DMS 273 (cell line): Measurements from ENCODE around the gene FLVCR2.
A peak's percentile ranks its signal among the peaks of the same experiment; 100 is the strongest.

Source experiments
- DNase-seq: peaks from one replicate; lab custom pipeline; 2025; ENCODE audit not compliant: unreplicated experiment; lab: John Stamatoyannopoulos, UW

Gene FLVCR2, protein sequence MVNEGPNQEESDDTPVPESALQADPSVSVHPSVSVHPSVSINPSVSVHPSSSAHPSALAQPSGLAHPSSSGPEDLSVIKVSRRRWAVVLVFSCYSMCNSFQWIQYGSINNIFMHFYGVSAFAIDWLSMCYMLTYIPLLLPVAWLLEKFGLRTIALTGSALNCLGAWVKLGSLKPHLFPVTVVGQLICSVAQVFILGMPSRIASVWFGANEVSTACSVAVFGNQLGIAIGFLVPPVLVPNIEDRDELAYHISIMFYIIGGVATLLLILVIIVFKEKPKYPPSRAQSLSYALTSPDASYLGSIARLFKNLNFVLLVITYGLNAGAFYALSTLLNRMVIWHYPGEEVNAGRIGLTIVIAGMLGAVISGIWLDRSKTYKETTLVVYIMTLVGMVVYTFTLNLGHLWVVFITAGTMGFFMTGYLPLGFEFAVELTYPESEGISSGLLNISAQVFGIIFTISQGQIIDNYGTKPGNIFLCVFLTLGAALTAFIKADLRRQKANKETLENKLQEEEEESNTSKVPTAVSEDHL

GRCh38 chr14:75578102-75578785 is at the start of gene FLVCR2:
Gene FLVCR2 (plus strand): TSS chr14:75578620. CDS start chr14:75578973, 353 bp downstream.
- peak; percentile 80 for DNase-seq

DNA sequence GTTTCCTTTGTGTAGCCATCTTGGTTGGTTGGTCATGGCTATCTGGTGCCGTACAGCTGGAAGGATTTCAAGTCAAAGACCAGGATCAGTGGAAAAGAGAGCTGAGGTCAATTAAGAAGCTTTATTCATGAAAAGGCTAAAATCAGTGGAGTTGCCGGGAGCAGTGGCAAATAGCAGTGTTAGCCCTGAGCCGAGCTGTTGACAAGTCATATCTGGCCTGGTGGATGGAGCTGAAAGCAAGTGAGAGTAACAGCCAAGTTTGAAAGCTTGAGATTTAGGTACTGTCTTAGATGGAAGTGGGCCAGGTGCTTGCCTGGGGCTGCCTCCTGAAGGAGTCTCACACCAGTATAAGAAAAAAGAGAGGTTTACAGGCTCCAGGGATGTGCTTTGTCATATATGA is 47.2 kb upstream of the FLVCR2 start:
- DNase-seq = no peak

- no peak for DNase-seq
Observed at GRCh38 chr14:75531660-75532317, 46.6 kb upstream of the FLVCR2 start.

GRCh38 chr14:75533791-75534555 is 44.4 kb upstream of the FLVCR2 start:
- no peak for DNase-seq

- no peak for DNase-seq
Observed at GRCh38 chr14:75535164-75535898, 43.1 kb upstream of the FLVCR2 start.

DNA sequence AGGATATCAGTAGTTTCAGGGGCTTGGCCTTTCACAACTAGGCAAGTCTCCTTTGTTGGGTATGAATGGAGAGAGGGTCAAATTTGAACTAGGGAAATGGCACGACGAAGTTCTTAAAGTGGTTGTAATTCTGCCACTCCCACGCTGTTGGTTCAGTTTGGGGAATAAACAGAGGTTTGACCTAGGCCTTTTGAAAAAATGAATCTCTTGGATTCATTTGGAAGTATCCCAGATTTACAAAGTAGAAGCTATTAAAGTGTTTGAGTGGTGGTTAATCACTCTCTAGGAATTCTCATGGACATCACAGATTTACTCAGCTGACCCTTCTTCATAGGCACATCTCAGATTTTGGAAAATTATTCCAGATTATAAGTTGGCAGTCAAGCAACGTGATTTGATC is 41.3 kb upstream of the FLVCR2 start:
- DNase-seq = no peak

DNA sequence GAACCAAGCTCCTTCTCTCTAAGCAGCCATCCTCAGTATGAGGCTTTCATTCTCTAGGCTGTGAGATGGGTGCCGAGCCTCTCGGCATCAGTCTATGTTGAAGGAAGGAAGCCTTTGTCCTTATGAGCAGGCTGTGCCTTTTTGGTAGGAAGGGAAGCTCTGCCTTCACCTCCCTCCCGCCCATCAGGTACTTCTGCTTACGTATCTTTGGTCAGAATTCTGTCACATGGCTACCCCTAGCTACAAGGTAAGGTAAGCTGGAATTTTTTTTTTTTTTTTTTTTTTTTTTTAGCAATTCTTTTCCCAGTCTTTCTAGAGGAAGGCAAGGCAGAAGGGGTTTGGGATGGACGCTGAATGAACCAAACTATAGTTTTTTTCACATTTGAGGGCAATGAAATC is 39.3 kb upstream of the FLVCR2 start:
- DNase-seq = no peak

DNA sequence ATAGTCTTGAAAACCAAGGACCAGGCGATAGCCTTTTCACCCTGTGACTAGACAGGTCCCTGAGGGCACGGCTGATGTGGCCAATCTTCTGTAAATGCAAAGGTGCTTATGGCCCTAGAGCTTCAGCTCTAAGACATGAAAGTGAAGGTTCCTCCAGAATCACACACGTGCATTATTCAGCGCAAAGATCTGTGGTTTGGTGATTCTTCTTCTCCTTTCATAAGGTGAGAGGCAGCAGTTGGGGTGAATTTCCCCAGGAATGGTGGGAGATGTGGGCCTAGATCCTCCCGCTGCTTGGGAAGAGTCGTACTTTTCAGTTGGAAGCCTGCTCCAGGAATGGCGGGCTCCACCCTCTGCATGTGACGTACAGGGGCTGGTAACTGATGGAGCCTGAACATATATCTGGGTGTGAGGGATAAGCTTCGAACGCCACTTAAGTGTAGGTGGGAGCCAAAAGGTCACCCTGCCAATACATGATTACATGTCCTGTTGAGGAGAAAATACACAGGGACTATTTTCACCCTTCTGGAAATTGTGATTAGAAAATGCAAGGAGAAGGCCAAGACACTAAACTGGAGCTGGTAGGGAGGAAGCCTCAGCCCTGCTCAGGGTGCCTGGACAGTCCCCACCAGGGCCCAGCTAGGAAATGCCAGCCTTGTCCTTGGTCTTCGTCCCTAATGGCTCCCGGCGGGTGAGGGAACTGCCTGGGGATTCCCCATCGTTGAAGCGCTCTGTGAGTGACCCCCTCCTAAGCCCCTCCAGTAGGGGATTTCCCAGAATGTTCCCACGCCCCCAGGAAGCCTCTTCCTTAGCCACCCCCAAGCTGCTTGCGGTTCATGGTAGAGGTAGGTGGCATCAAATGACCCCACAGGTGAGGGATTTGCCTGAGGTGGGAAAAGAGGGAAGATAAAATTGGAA is 38.6 kb upstream of the FLVCR2 start:
- DNase-seq = no peak

DNA sequence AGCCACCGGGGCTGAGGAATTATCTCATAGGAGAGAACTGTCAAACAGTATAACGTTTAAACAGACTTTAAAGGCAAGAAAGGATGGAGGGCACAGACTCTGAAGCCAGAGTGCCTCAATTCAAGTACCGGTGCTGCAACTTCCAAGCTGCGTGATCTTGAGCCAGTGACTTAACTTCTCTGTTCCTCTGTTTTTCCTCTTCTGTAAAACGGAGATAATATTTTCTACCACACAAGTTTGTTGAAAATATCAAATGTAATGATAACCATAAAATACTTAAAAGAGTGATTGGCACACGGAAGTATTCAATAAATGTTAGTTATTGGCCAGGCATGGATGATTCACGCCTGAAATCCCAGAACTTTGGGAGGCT is 38.0 kb upstream of the FLVCR2 start:
- DNase-seq = no peak

DNA sequence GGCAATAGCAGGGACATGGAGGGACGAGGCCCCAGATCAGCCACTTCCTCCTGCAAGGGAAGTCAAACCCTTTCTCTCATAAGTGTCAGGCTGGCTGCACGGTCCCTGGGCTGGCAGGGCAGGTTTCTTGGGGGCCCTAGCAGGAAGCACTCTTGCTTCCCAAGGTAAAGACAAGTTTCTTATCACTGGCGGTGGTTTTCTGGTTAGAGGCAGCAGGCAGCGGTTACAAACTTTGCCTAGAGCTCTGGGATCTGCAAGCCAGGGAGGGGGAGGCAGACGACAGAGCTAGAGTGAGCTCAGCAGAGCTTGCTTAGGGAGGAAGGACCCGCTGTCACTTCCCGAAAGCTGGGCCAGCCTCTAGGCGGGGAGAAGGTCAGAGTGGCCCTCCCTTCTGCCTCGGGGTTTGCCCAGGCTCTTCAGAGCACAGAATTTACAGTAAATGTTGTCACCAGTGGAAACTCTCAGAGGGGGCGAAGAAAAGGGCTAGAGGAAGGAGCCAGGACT is 35.8 kb upstream of the FLVCR2 start:
- DNase-seq = no peak

DNA sequence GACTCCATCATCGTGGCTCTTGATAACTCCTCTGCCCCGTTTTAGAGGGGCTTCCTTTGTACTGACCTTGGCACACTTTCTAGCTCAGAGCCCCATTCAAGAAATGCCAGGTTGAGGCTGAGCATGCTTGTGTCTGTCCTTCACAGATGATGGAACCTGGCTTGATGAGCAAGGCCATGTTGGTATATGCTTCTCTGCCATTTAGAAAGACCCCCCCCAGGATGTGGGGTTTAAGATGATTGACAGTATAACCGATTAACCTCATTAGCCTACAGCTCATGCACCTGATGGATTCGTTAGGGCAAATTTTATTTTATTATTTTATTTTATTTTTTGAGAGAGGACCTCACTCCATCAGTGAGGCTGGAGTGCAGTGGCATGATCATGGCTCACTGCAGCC is 35.2 kb upstream of the FLVCR2 start:
- DNase-seq = no peak

DNA sequence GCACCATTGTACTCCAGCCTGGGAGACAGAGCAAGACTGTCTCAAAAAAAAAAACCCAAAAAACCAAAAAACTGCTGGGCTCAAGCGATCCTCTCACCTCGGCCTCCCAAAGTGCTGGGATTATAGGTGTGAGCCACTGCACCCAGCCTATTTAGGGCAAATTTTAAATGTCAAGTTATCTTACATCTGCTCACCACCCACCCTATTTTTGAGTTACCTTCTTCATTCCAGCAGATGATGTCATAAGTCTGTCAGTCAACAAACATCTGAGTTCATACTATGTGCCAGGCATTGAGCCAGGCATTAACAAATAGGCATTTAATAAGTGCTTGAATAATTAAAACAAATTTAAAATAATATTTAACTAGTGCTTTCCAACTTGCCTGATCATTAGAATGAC is 34.6 kb upstream of the FLVCR2 start:
- no peak for DNase-seq

- no peak for DNase-seq
Observed at GRCh38 chr14:75545907-75546306, 32.5 kb upstream of the FLVCR2 start.

DNA sequence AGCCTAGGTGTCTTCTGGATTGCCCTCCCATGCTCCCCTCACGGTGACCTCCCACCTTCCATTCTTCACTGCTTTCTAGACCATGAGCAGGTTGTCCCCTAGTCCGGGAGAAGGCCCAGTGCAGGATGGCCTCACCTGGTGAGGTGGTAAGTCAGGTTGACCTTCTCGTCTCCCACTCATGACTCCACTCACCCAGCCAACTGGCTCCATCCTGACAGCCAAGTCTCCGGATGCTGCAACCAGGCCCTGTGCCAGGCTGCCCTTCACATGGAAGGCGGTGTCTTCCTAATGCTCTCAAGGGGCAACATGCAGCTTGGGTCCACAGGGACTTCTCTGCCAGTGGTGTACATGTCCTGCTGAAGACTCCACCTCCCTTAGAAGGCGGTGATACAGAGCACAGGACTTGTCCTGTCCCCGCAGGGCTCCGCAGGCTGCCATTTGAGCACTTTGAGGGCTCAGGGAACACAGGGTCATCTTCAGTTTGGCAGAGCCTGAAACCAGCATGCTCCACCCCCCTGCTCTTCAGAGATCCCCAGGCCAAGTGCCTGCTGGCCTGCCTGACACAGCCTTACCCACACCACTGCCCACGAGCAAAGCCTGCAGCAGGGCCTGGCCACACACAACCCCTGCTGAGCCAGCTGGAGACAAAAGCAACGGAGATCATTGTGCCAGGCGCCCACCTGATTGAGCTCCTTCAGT is 30.7 kb upstream of the FLVCR2 start:
- DNase-seq = no peak

DNA sequence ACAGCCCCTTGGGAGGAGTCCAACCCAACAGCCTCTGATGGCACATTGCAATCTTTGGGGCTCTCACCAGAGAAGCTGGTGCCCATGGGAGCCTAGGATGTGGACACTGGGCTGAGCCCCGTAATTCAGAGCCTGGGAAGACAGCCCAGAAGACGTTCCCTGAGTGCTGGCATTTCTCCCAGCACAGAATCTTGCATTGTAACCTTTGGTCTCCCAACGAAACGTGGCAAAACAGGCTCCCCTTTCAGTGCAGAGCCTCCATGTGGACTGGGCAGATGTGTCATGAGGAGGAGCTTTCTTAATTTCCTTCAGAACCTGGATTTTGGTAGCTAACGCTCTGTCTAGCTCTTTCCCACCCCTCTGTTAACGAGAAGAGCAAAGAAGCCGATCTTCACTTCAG is 29.9 kb upstream of the FLVCR2 start:
- DNase-seq = no peak

DNA sequence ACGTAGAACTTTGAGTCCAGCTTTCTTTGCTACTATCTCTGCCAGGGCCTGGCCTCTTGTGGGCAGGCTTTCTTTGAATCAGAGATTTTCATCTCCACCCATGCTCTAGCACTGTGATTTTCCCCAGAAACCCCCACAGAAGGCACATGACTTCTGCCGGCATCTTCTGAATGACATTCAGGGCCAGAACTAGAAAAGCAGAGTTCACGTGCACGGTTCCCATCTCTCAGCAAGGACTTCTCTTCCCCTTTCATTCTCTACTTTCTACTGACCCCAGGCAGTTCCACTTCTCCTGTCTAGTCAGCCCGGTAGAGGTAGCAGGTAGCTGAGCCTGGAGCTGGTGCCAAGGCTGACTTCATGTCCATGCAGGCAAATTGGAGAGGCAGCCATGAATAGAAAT is 29.3 kb upstream of the FLVCR2 start:
- no peak for DNase-seq

DNA sequence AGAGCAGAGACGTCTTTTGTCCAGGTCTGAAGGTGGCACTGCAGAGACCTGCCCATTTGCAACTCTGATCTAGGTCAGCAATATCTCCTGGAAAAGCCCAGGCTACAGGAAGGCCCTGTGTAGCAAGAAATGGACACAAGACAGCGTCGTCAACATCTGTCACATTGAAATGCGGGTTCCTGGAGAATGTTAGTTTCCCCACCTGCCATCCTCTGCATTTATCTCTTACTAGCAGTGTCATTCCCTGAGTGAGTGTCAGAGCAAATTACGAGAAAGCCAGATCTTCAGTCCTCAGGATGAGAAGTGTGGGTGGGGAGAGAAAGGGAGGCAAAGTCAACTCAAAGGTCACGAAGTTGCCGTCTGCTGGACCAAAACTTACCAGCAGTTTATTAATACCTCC is 27.4 kb upstream of the FLVCR2 start:
- DNase-seq = no peak

DNA sequence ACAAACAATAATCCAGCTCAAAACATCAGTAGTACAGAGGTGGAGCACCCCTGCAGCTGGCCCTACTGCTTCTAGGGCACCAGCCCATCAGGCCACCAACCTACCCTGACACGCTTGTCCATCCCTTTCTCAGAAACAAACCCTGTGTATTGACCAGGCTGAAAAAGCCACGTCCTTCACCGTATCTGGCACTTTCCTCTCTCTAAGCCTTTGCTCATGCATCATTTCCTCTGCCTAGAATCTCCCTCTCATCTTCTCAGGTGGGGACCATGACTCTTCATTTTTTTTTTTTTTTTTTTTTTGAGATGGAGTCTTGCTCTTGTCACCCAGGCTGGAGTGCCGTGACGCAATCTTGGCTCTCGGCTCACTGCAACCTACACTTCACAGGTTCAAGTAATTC is 25.3 kb upstream of the FLVCR2 start:
- DNase-seq = no peak
